DOHH2 (cell line): ENCODE measurements around the gene KCNQ1.

Experiments
- H3F3A ChIP-seq: fragments of 200-600 bp; sonication (generic), shearing (Covaris generic); 2 replicates; pipeline ENCODE4 v1.6.0; 2016; ENCODE audit warnings: antibody characterized with exemption, mild to moderate bottlenecking; ENCODE audit not compliant: control insufficient read depth, insufficient read depth
- H3K27ac ChIP-seq: fragments of 200-600 bp; sonication (generic); 2 replicates; pipeline ENCODE4 v1.5.1; 2014; ENCODE audit warnings: low read depth, mild to moderate bottlenecking, low read length, moderate library complexity
- H3K27me3 ChIP-seq: fragments of 200-600 bp; sonication (generic); 2 replicates; pipeline ENCODE4 v1.6.1; 2014; ENCODE audit warnings: mild to moderate bottlenecking, low read length, mixed read lengths; ENCODE audit not compliant: control insufficient read depth
- H3K36me3 ChIP-seq: fragments of 200-600 bp; sonication (generic); 2 replicates; pipeline ENCODE4 v1.6.1; 2014; ENCODE audit warnings: mild to moderate bottlenecking, low read length, moderate library complexity, mixed read lengths; ENCODE audit not compliant: control insufficient read depth
- H3K4me1 ChIP-seq: fragments of 200-600 bp; sonication (generic); 2 replicates; pipeline ENCODE4 v1.6.1; 2014; ENCODE audit warnings: mild to moderate bottlenecking, low read length, mixed read lengths; ENCODE audit not compliant: control insufficient read depth
- H3K4me2 ChIP-seq: fragments of 200-600 bp; sonication (generic); 2 replicates; pipeline ENCODE4 v1.6.0; 2014; ENCODE audit warnings: mild to moderate bottlenecking, low read length, moderate library complexity
- H3K4me3 ChIP-seq: fragments of 200-600 bp; sonication (generic); 2 replicates; pipeline ENCODE4 v1.5.1; 2014; ENCODE audit warnings: mild to moderate bottlenecking, low read length, mixed read lengths
- H3K79me2 ChIP-seq: fragments of 200-600 bp; sonication (generic); 2 replicates; pipeline ENCODE4 v1.6.1; 2014; ENCODE audit warnings: mild to moderate bottlenecking, low read length, mixed read lengths; ENCODE audit not compliant: control insufficient read depth
- H3K9me2 ChIP-seq: fragments of 200-600 bp; sonication (generic); replicated peaks from 2 replicates; pipeline ENCODE4 v1.6.1; 2014; ENCODE audit warnings: mild to moderate bottlenecking, low read length, mixed read lengths; ENCODE audit not compliant: control insufficient read depth
- H3K9me3 ChIP-seq: fragments of 200-600 bp; sonication (generic); 2 replicates; pipeline ENCODE4 v1.6.1; 2014; ENCODE audit warnings: antibody characterized with exemption, low read length, mixed read lengths; ENCODE audit not compliant: control insufficient read depth, insufficient read depth
- H4K20me1 ChIP-seq: fragments of 200-600 bp; sonication (generic); 2 replicates; pipeline ENCODE4 v1.6.0; 2014; ENCODE audit warnings: low read depth, mild to moderate bottlenecking, antibody characterized with exemption, low read length, moderate library complexity; ENCODE audit not compliant: control insufficient read depth, insufficient read depth
- EZH2phosphoT487 ChIP-seq: fragments of 200-600 bp; sonication (generic); IDR thresholded peaks from 2 replicates; pipeline ENCODE4 v1.6.1; 2017; ENCODE audit warnings: borderline replicate concordance, mild to moderate bottlenecking, antibody characterized with exemption, low read length, moderate library complexity, mixed read lengths
- TF ChIP-seq, protein P1 (sequence below): fragments of 200-600 bp; sonication (generic); IDR thresholded peaks from one replicate; pipeline ENCODE4 v1.5.1; 2014; ENCODE audit warnings: antibody characterized with exemption, mild to moderate bottlenecking, low read depth, low read length; ENCODE audit not compliant: poor library complexity, severe bottlenecking

Gene KCNQ1

DNA sequence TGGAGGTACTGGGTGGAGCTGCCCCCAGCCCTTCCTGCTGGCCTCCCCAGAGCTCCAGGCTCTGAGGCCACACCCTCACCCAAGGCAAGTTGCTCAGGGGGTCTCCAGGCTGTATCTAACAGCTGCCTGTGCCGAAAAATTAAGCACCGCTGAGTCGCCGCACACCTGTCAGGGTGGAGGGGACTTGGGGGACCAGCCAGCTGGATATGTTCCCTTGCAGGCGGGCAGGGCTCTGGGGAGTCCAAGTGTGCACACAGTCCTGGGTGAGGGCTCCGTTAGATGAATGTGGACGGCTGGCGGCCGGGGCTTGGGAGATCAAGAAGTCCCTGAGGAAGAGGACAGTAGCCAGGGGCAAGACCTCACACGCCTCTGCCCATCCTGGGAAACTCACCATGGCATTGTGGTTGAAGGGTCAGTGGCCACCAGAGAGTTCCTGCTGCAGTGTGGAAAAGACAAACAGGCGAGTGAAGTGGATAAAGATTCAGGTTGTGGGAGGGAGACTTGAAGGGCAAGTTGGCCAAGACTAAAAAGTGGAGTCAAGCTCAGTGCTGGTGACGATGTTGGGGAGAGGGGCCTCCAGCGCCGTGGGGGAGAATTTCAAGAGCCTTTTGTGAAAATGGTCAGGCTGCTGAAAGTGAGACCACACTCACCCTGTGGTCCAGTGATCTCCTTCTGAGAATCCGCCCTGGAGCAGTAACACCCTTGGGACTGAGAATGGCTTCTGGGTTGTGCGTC, 371.1 kb downstream of the KCNQ1 start:
- Histone ChIP-seq H4K20me1 (no peaks in the 10 kb centered on the region), H3F3A (no peaks in the 10 kb centered on the region), H3K9me3 (peaks cover 7% of the 10 kb centered on the region; the same call in 1 of the 2 replicates), H3K27me3 (no peaks in the 10 kb centered on the region), H3K4me3 (no peak overlapping the region), H3K4me1 (0 out of 2 replicates have a peak, but pooled peaks cover 6% of the 10 kb centered on the region), H3K27ac (no peak overlapping the region), H3K36me3 (no peaks in the 10 kb centered on the region), H3K9me2 (no peaks in the 10 kb centered on the region), H3K4me2 (no peak overlapping the region), H3K79me2 (no peaks in the 10 kb centered on the region)
- TF ChIP-seq, protein P1, sequence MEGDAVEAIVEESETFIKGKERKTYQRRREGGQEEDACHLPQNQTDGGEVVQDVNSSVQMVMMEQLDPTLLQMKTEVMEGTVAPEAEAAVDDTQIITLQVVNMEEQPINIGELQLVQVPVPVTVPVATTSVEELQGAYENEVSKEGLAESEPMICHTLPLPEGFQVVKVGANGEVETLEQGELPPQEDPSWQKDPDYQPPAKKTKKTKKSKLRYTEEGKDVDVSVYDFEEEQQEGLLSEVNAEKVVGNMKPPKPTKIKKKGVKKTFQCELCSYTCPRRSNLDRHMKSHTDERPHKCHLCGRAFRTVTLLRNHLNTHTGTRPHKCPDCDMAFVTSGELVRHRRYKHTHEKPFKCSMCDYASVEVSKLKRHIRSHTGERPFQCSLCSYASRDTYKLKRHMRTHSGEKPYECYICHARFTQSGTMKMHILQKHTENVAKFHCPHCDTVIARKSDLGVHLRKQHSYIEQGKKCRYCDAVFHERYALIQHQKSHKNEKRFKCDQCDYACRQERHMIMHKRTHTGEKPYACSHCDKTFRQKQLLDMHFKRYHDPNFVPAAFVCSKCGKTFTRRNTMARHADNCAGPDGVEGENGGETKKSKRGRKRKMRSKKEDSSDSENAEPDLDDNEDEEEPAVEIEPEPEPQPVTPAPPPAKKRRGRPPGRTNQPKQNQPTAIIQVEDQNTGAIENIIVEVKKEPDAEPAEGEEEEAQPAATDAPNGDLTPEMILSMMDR = no peak
- no peak for TF ChIP-seq EZH2phosphoT487

DNA sequence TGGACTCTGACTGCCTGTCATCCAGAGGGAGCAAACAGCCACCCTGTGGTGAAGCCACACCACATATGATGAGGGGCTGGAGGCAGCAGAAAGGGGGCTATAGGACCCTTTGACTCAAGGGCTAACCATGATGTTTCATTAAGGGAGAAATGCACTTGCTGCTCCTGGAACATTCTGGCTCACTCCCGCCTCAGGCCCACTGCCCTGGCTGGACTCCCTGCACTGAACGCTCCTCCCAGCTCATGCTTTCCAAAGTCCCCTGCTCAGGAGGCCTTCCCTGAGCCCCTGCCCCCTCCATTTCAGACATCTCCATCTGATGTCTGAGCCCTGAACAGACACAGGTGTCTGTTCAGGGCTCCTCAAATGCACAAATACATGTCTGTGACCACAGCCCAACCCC, 371.7 kb downstream of the KCNQ1 start:
- no peaks in the 10 kb centered on the region for H3K9me2 ChIP-seq
- no peaks in the 10 kb centered on the region for H3K79me2 ChIP-seq
- H3K36me3 ChIP-seq = no peaks in the 10 kb centered on the region
- no peaks in the 10 kb centered on the region for H3K27me3 ChIP-seq
- no peak for TF ChIP-seq EZH2phosphoT487
- TF ChIP-seq, protein P1 = no peak
- H3K4me1 ChIP-seq = 0 out of 2 replicates have a peak, but pooled peaks cover 6% of the 10 kb centered on the region
- no peak overlapping the region for H3K4me2 ChIP-seq
- H3K9me3 ChIP-seq = peaks cover 7% of the 10 kb centered on the region; the same call in 1 of the 2 replicates
- no peak overlapping the region for H3K4me3 ChIP-seq
- H3F3A ChIP-seq = no peaks in the 10 kb centered on the region
- H3K27ac ChIP-seq = no peak overlapping the region
- no peaks in the 10 kb centered on the region for H4K20me1 ChIP-seq

DNA sequence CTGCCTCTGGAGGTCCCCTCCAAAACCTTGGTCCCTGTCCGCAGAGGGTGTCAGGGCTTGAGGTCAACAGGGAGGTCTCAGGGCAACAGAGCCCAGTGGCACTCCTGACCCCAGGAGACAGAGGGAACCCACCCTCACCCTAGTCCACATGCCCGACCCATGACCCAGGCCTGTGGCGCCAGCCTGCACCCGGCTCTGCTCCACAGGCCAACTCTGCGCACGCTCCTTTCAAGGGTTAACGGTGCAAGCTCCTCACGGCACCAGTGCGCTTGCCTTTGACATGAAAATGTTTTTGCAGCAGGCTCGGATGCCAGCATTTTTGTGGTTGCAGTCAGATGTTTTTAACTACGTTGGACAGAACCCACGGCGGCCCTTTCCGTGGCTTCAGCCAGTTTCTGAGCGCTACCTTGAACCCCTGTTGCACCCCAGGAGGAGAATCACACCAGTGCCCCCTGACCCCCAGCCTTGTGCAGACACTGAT, 372.2 kb downstream of the KCNQ1 start:
- Histone ChIP-seq H3K79me2 (no peaks in the 10 kb centered on the region), H3K27ac (no peak overlapping the region), H3F3A (no peaks in the 10 kb centered on the region), H3K4me2 (no peak overlapping the region), H3K27me3 (no peaks in the 10 kb centered on the region), H3K9me3 (peaks cover 7% of the 10 kb centered on the region; the same call in 1 of the 2 replicates), H3K4me1 (0 out of 2 replicates have a peak, but pooled peaks cover 6% of the 10 kb centered on the region), H3K36me3 (no peaks in the 10 kb centered on the region), H3K4me3 (no peak overlapping the region), H3K9me2 (no peaks in the 10 kb centered on the region), H4K20me1 (no peaks in the 10 kb centered on the region)
- TF ChIP-seq EZH2phosphoT487 = no peak
- TF ChIP-seq, protein P1 = no peak
